GM04503 (cell line): ENCODE results near the gene TSPYL2.

Source experiments
- DNase-seq: peaks from one replicate; pipeline ENCODE4 v3.0.0-alpha.2; 2012; ENCODE audit warnings: low read depth

Gene TSPYL2

GRCh38 chrX:53080628-53081580, 1.3 kb upstream of the TSPYL2 start:
- no peak for DNase-seq

GRCh38 chrX:53082773-53083616, 828 bp downstream of the TSPYL2 start:
- no peak for DNase-seq

- no peak for DNase-seq
Measured at GRCh38 chrX:53084043-53084570, 1.9 kb downstream of the TSPYL2 start.

- DNase-seq: no peak
Measured at GRCh38 chrX:53084863-53085262, 2.7 kb downstream of the TSPYL2 start.

- no peak for DNase-seq
Measured at GRCh38 chrX:53085661-53086229, 3.6 kb downstream of the TSPYL2 start.

- no peak for DNase-seq
Measured at GRCh38 chrX:53086464-53086863, 4.3 kb downstream of the TSPYL2 start.

GRCh38 chrX:53087388-53087831, 5.2 kb downstream of the TSPYL2 start:
- no peak for DNase-seq

- DNase-seq: no peak
Measured at GRCh38 chrX:53088136-53088974, 6.2 kb downstream of the TSPYL2 start.

- no peak for DNase-seq
Measured at GRCh38 chrX:53089224-53089842, 7.2 kb downstream of the TSPYL2 start.

- DNase-seq: no peak
Measured at GRCh38 chrX:53089925-53090324, 7.8 kb downstream of the TSPYL2 start.

GRCh38 chrX:53091354-53091753, 9.2 kb downstream of the TSPYL2 start:
- DNase-seq: no peak

- DNase-seq: no peak
Measured at GRCh38 chrX:53093177-53093655, 11.0 kb downstream of the TSPYL2 start.

- DNase-seq: peak; percentile 78
Measured at GRCh38 chrX:53093748-53094581, 11.8 kb downstream of the TSPYL2 start, which contains the start of gene KANTR. Gene KANTR (plus strand): TSS chrX:53094142. CDS start chrX:53124273, 30,131 bp downstream.

- DNase-seq: no peak
Measured at GRCh38 chrX:53094582-53094905, 12.4 kb downstream of the TSPYL2 start.

GRCh38 chrX:53095796-53096195, 13.6 kb downstream of the TSPYL2 start:
- no peak for DNase-seq

GRCh38 chrX:53114864-53115549, 32.8 kb downstream of the TSPYL2 start:
- no peak for DNase-seq

- DNase-seq: no peak
Measured at GRCh38 chrX:53115550-53115874, 33.3 kb downstream of the TSPYL2 start.

- no peak for DNase-seq
Measured at GRCh38 chrX:53116101-53116500, 33.9 kb downstream of the TSPYL2 start.

- DNase-seq: no peak
Measured at GRCh38 chrX:53122013-53122412, 39.8 kb downstream of the TSPYL2 start.
